Ovary (tissue), 9 donors: ENCODE measurements around the gene SBF2. TPM values are rescaled to one million over a fixed set of nuclear protein-coding genes. Genes with fewer than 3 reads are reported as not detected.

Source experiments
- DNase-seq, 5 donors: peaks; one replicate each; pipeline ENCODE4 v3.0.0-alpha.2; 2019 to 2020
- H3K27ac ChIP-seq, 2 donors: fragments of 200-600 bp; one replicate each; pipeline versions ENCODE4 v1.5.1 to v1.8.0; 2019 to 2022
- H3K27me3 ChIP-seq: fragments of 200-600 bp; one replicate; pipeline ENCODE4 v1.8.0; 2022
- H3K36me3 ChIP-seq: fragments of 200-600 bp; sonication (generic); one replicate; pipeline ENCODE4 v1.5.1; 2019
- H3K4me1 ChIP-seq: one replicate; pipeline ENCODE4 v1.8.1; 2013; ENCODE audit warnings: mild to moderate bottlenecking, moderate library complexity; ENCODE audit not compliant: insufficient read depth
- H3K4me3 ChIP-seq: fragments of 200-600 bp; sonication (generic); one replicate; pipeline ENCODE4 v1.5.1; 2017
- H3K9me3 ChIP-seq, 2 donors: fragments of 200-600 bp in 1 of 2; sonication (generic) in 1 of 2; one replicate each; pipeline versions ENCODE4 v1.5.1 to v1.8.1; 2013 to 2019; ENCODE audit warnings: mild to moderate bottlenecking in 1 of 2, moderate library complexity in 1 of 2
- CTCF ChIP-seq, 3 donors: fragments of 450-650 bp in 2 of 3; fragments of 200-600 bp in 1 of 3; IDR thresholded peaks; one replicate each; pipeline versions ENCODE4 v1.5.1 to v1.8.0; 2016 to 2022; ENCODE audit warnings: antibody characterized with exemption in 3 of 3, mild to moderate bottlenecking in 1 of 3
- EP300 ChIP-seq: sonication (generic); formaldehyde crosslinking; IDR thresholded peaks from one replicate; pipeline ENCODE4 v1.6.1; 2017; ENCODE audit warnings: antibody characterized with exemption
- POLR2A ChIP-seq: fragments of 450-650 bp; IDR thresholded peaks from one replicate; pipeline ENCODE4 v1.6.1; 2017; ENCODE audit warnings: antibody characterized with exemption, mild to moderate bottlenecking, moderate library complexity
- WGBS, 3 donors: extraction: QIAGEN DNeasy Blood & Tissue Kit in 1 of 3; methylation state at CpG; one replicate each; pipeline versions ENCODE4 v1.1.5 to v1.1.7; 2013 to 2017; 5-methylcytosine and 5-hydroxymethylcytosine counted together
- intact Hi-C, 4 donors: fragments of 100-400 bp; cut with DNase I; formaldehyde crosslinking; loops; one replicate each; pipeline versions ENCODE4 v1.11.0 to v1.15.1; 2022 to 2023
- polyA plus RNA-seq, 2 donors: library from polyadenylated mRNA; stranded (reverse); fragments of 200-250 nt in 1 of 2; fragments of 350-450 nt in 1 of 2; fragmentation: Illumina TruSeq in 1 of 2; extraction: RNeasy Lipid Tissue Mini Kit (QIAGEN cat#74804) in 1 of 2; gene quantifications; one replicate each; pipeline ENCODE4 v1.2.3, GENCODE V29; 2013 to 2014
- total RNA-seq, 7 donors: library from RNA; depleted of rRNA in 2 of 7; stranded (reverse); fragments of >200 nt in 2 of 7; fragmentation: NEBNext Ultra II Directional in 3 of 7; extraction: Animal tissue kit (Norgen Biotek cat#: 25700) in 3 of 7; gene quantifications; one replicate each; pipeline versions ENCODE4 v1.1.0 to v1.2.4, GENCODE V29; 2016 to 2023
- donor health status: DM: no; HTN: no; CAD: no; lungs with moderate emphysema.
- donor health status: DM: no; HTN: no; CAD: no.
- donor health status: Bipolar disorder and iron deficiency.
- donor health status: DM: yes; HTN: yes; CAD: no.
- donor health status: DM: no; HTN: no; CAD: no.
- donor health status: DM: yes; HTN: yes; CAD: no.

SBF2 gene
- total and polyA plus RNA-seq, 9 donors: 27.4 to 77.5 (median 50.8) TPM

DNA sequence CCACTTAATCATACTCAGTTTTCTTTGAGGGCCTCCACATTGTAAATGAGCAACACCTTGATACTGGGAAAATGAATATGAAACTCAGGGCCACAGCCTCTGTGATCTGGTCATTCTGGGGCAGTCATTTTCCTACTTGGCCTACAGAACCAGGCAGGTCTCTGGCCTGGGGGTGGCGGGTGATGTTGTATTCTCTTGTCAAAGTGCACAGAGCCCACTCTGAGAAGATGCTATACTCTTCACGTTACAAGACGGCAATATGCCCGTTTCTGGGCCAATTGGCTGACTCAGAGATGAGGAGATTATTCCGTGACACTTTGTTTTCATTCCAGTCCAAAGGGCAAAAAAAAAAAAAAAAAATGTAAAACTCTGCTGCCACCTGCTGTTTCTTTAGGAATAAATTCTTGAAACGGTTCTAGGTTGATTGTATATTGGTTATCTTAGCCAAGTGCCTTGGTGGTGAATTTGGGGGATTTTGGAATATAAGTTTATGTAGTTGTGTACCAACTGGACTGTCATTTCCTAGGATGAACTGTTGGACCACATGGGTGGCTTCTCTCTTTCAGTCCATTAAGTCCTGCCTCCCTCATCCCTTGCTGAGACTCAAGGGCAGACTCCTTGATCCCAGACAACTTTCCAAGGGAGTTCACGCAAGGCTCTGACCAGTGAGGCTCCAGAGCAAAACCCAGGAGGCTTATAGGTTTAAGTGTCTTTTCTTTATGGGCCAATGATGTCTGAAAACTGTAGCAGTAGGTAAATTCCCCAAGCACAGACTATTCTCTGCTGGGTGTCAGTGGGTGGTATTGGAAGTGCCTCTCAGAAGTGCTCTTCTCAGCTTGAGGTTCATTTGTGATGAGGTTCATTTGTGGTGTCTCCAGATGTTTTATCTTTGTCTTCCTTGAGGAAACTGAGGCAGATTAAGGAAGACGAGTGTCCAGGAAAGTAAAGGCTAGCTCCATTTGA lies 29.1 kb upstream of the SBF2 start:
- peak in 3 of 5 donors; percentile 46 to 64 (median 52) for DNase-seq
- H3K36me3 ChIP-seq: no peaks in the 10 kb centered on the region
- WGBS, 3 donors: 33 to 36% (median 33%) methylated on average over 8 of the region's 8 CpGs
- intact Hi-C loops: loop anchor here in 2 of 4 donors (5.0 to 10.0 kb wide), 2 partner anchors 412 to 566 kb away; no protein-coding TSS in a partner anchor
- H3K27me3 ChIP-seq: no peaks in the 10 kb centered on the region
- no peak overlapping the region for H3K4me3 ChIP-seq
- H3K4me1 ChIP-seq: peaks cover 37% of the 10 kb centered on the region
- no peak overlapping the region for H3K27ac ChIP-seq
- no peak for TF ChIP-seq EP300
- TF ChIP-seq CTCF (IDR thresholded peaks at IDR 0.05): peak; percentile 38 to 67 (median 56)
- H3K9me3 ChIP-seq: no peaks in the 10 kb centered on the region

- WGBS, 3 donors: 79 to 96% (median 80%) methylated on average over 2 of the region's 2 CpGs
- H3K27me3 ChIP-seq: no peaks in the 10 kb centered on the region
- no peak overlapping the region for H3K27ac ChIP-seq
- H3K36me3 ChIP-seq: no peaks in the 10 kb centered on the region
- H3K9me3 ChIP-seq: no peaks in the 10 kb centered on the region
- no peak overlapping the region for H3K4me3 ChIP-seq
- peaks cover 38% of the 10 kb centered on the region for H3K4me1 ChIP-seq
- intact Hi-C loops: loop anchor here in 2 of 4 donors (5.0 to 10.0 kb wide), 2 partner anchors 412 to 565 kb away; no protein-coding TSS in a partner anchor
- DNase-seq: no peak
- TF ChIP-seq CTCF (IDR thresholded peaks at IDR 0.05): no peak
- no peak for TF ChIP-seq EP300
Measured at GRCh38 chr11:10322401-10322800, 28.4 kb upstream of the SBF2 start.

GRCh38 chr11:10320736-10321465 lies 26.9 kb upstream of the SBF2 start:
- TF ChIP-seq CTCF (IDR thresholded peaks at IDR 0.05): no peak
- TF ChIP-seq EP300: no peak
- no peak for TF ChIP-seq POLR2A
- Histone ChIP-seq H3K27ac (no peak overlapping the region), H3K27me3 (no peaks in the 10 kb centered on the region), H3K4me1 (peaks cover 29% of the 10 kb centered on the region), H3K36me3 (no peaks in the 10 kb centered on the region), H3K9me3 (no peaks in the 10 kb centered on the region), H3K4me3 (no peak overlapping the region)
- DNase-seq: no peak
- intact Hi-C loops: loop anchor here in 2 of 4 donors (5.0 to 10.0 kb wide), 2 partner anchors 414 to 564 kb away; no protein-coding TSS in a partner anchor
- WGBS, 3 donors: 43 to 66% (median 58%) methylated on average over 4 of the region's 4 CpGs

- no peak for DNase-seq
- Histone ChIP-seq H3K4me3 (no peak overlapping the region), H3K36me3 (no peaks in the 10 kb centered on the region), H3K27ac (no peak overlapping the region), H3K27me3 (no peaks in the 10 kb centered on the region), H3K9me3 (no peaks in the 10 kb centered on the region), H3K4me1 (peaks cover 25% of the 10 kb centered on the region)
- WGBS, 3 donors: 47 to 59% (median 50%) methylated on average over 6 of the region's 6 CpGs
- TF ChIP-seq POLR2A (no peak), EP300 (no peak), CTCF (IDR thresholded peaks at IDR 0.05) (no peak)
- intact Hi-C loops: loop anchor here in 2 of 4 donors (5.0 to 10.0 kb wide), 2 partner anchors 415 to 563 kb away; no protein-coding TSS in a partner anchor
Measured at GRCh38 chr11:10319702-10320558, 25.9 kb upstream of the SBF2 start.
